ENCODE data around the gene PKN1. TPM values are rescaled to one million over a fixed set of nuclear protein-coding genes. Genes with fewer than 3 reads are reported as not detected.

PKN1 gene
- total RNA-seq, 1 donor from 2014 or later, result 151 TPM

GRCh38 chr19:14511229-14511593 lies 78.1 kb downstream of the PKN1 start:
- peaks cover 50% of the 10 kb centered on the region for H3K4me1 Mint-ChIP-seq (ENCODE audit: unreplicated experiment)
- no peak for DNase-seq (ENCODE audit: extremely low spot score, unreplicated experiment)
- H3K4me3 Mint-ChIP-seq (ENCODE audit: unreplicated experiment), result peak overlapping the region; percentile 46
- no peaks in the 10 kb centered on the region for H3K27me3 Mint-ChIP-seq (ENCODE audit: unreplicated experiment)
- no peaks in the 10 kb centered on the region for H3K9me3 Mint-ChIP-seq (ENCODE audit: unreplicated experiment)
- H3K36me3 Mint-ChIP-seq (ENCODE audit: unreplicated experiment), result peaks cover 18% of the 10 kb centered on the region
- TF ChIP-seq CTCF (IDR thresholded peaks at IDR 0.05), result no peak
- H3K27ac Mint-ChIP-seq (ENCODE audit: unreplicated experiment), result peak overlapping the region; percentile 96

DNA sequence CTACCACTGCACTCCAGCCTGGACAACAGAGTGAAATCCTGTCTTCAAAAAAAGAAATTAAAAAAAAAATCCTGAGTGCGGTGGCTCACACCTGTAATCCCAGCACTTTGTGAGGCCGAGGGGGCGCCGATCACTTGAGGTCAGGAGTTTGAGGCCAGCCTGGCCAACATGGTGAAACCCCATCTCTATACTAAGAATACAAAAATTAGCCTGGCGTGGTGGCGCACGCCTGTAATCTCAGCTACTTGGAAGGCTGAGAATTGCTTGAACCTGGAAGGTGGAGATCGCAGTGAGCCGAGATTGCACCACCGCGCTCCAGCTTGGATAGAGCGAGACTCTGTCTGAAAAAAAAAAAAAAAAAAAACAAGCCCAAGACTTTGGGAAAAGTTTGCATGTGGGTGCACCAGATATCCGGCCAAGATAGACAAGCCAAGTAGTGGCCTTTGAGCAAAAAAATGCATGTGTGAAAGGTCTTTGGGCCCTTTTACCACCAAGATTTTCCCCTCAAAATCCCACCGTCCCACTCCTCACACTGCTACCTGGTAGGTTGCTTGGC lies 79.4 kb downstream of the PKN1 start:
- no peak for TF ChIP-seq CTCF (IDR thresholded peaks at IDR 0.05)
- no peak for DNase-seq (ENCODE audit: extremely low spot score, unreplicated experiment)
- Mint-ChIP-seq H3K27me3 (ENCODE audit: unreplicated experiment) (no peaks in the 10 kb centered on the region), H3K27ac (ENCODE audit: unreplicated experiment) (peak overlapping the region; percentile 34), H3K36me3 (ENCODE audit: unreplicated experiment) (peaks cover 24% of the 10 kb centered on the region), H3K4me1 (ENCODE audit: unreplicated experiment) (peaks cover 50% of the 10 kb centered on the region), H3K4me3 (ENCODE audit: unreplicated experiment) (no peak overlapping the region), H3K9me3 (ENCODE audit: unreplicated experiment) (no peaks in the 10 kb centered on the region)

DNA sequence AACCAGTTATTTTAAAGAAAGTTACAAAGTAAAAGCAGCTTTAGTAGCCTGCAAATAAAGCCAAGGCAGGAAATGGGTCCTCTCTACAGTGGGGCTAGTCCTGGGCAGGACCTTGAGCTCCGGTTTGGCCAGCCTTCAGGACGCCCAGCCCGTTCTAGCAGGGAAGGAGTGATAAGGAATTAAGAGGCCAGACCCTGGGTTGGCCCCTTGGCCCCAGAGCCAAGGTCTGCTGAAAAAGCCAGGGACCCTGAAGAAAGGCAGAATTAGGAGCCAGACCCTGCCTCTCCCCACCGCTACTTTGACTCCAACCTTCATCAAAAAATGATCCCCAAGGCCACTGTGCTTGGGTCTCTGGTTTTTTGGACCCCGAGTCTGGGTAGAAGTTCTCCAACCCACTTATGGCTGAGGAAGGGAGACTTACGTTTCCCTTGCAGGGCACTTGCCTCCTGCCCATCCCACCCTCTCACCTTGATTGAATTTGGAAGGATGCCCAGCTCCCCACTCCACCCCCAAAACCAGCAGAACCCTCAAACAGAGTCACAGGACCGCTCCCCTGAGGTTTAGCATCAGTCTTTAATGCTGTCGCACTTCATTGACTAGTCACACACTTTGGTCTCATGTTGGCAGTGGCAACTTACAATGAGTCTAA lies 81.2 kb downstream of the PKN1 start:
- Mint-ChIP-seq H3K27me3 (ENCODE audit: unreplicated experiment) (no peaks in the 10 kb centered on the region), H3K27ac (ENCODE audit: unreplicated experiment) (no peak overlapping the region), H3K36me3 (ENCODE audit: unreplicated experiment) (peaks cover 24% of the 10 kb centered on the region), H3K4me3 (ENCODE audit: unreplicated experiment) (no peak overlapping the region), H3K9me3 (ENCODE audit: unreplicated experiment) (no peaks in the 10 kb centered on the region), H3K4me1 (ENCODE audit: unreplicated experiment) (peaks cover 50% of the 10 kb centered on the region)
- TF ChIP-seq CTCF (IDR thresholded peaks at IDR 0.05), result no peak
- no peak for DNase-seq (ENCODE audit: extremely low spot score, unreplicated experiment)

DNA sequence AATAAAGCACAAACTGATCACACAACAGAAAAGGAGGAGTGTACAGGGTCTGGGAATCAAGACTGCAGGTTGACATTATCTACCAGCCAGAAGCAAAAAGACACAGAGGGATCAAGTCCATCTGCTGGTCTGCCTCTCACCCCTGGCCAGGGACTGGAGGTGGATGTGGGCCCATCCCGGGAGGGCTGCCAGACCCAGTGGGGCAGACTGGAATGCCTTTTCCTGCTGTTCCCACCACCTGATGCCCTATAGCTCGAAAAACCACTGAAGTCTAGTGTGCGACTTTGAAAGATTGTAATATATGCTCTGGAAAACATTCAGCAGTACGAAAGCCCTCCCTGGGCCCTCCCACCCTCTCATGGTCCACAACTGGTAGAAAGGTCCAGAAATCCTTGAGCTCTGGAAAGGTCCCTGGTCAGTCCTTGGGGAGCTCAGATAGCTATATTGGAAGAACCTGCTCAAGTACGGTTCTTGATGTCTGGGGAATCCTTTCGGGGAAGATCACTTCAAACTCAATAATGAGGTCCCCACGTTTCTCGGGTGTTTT lies 82.5 kb downstream of the PKN1 start:
- peak overlapping the region; percentile 81 for H3K4me3 Mint-ChIP-seq (ENCODE audit: unreplicated experiment)
- H3K27ac Mint-ChIP-seq (ENCODE audit: unreplicated experiment), result no peak overlapping the region
- H3K9me3 Mint-ChIP-seq (ENCODE audit: unreplicated experiment), result no peaks in the 10 kb centered on the region
- no peak for DNase-seq (ENCODE audit: extremely low spot score, unreplicated experiment)
- peaks cover 43% of the 10 kb centered on the region for H3K4me1 Mint-ChIP-seq (ENCODE audit: unreplicated experiment)
- no peak for TF ChIP-seq CTCF (IDR thresholded peaks at IDR 0.05)
- H3K36me3 Mint-ChIP-seq (ENCODE audit: unreplicated experiment), result peaks cover 24% of the 10 kb centered on the region
- H3K27me3 Mint-ChIP-seq (ENCODE audit: unreplicated experiment), result no peaks in the 10 kb centered on the region

- Mint-ChIP-seq H3K27ac (ENCODE audit: unreplicated experiment) (no peak overlapping the region), H3K4me3 (ENCODE audit: unreplicated experiment) (peak overlapping the region; percentile 81), H3K36me3 (ENCODE audit: unreplicated experiment) (peaks cover 24% of the 10 kb centered on the region), H3K4me1 (ENCODE audit: unreplicated experiment) (peaks cover 38% of the 10 kb centered on the region), H3K9me3 (ENCODE audit: unreplicated experiment) (no peaks in the 10 kb centered on the region), H3K27me3 (ENCODE audit: unreplicated experiment) (no peaks in the 10 kb centered on the region)
- TF ChIP-seq CTCF (IDR thresholded peaks at IDR 0.05), result no peak
- no peak for DNase-seq (ENCODE audit: extremely low spot score, unreplicated experiment)
Measured at GRCh38 chr19:14516048-14516534, 83.0 kb downstream of the PKN1 start.

Measured in osteocyte (in vitro differentiated cells).